IMR-90 (cell line): ENCODE results near the gene LRRC7. TPM values are rescaled to one million over a fixed set of nuclear protein-coding genes. Genes with fewer than 3 reads are reported as not detected.

Source experiments
- ATAC-seq: fragments of 200-7000 bp; cut with Tn5 transposase; 2 replicates; pipeline ENCODE4 v1.9.1; 2020; ENCODE audit warnings: low read depth, mild to moderate bottlenecking, moderate library complexity
- BruUV-seq: library from RNA; stranded (reverse); fragments of 400-500 nt; replicated peaks from 2 replicates; lab custom pipeline; 2021; lab: Mats Ljungman, UMichigan
- CTCF ChIA-PET: fragments of 300-600 bp; formaldehyde crosslinking; extraction: SDS; loops from one replicate; lab custom pipeline; 2021; ENCODE audit warnings: antibody characterized with exemption; lab: Yijun Ruan, JAX
- POLR2A ChIA-PET: fragments of 300-600 bp; sonication (Branson Sonifier 250); formaldehyde crosslinking; loops from one replicate; lab custom pipeline; 2022; ENCODE audit warnings: antibody characterized with exemption; ENCODE audit not compliant: unreplicated experiment; lab: Charles Lee
- DNase-seq: peaks from one replicate; pipeline ENCODE4 v3.0.0; 2013
- H2AFZ ChIP-seq: replicated peaks from 2 replicates; pipeline ENCODE3; 2013; ENCODE audit warnings: low read length, mild to moderate bottlenecking; ENCODE audit not compliant: poor library complexity
- H2AK5ac ChIP-seq: 2 replicates; pipeline ENCODE4 v1.6.1; 2013; ENCODE audit warnings: low read depth, low read length, inconsistent platforms
- H2AK9ac ChIP-seq: replicated peaks from 2 replicates; pipeline ENCODE3; 2013; ENCODE audit warnings: mild to moderate bottlenecking, low read depth, low read length, moderate library complexity; ENCODE audit not compliant: poor library complexity
- H2BK120ac ChIP-seq: 2 replicates; pipeline ENCODE4 v1.6.1; 2013; ENCODE audit warnings: low read depth, low read length, inconsistent platforms
- H2BK15ac ChIP-seq: 3 replicates; pipeline ENCODE4 v1.6.1; 2013; ENCODE audit warnings: low read depth, low read length, inconsistent platforms
- H2BK20ac ChIP-seq: 2 replicates; pipeline ENCODE4 v1.6.1; 2013; ENCODE audit warnings: low read depth, mild to moderate bottlenecking, inconsistent platforms, low read length, moderate library complexity
- H2BK5ac ChIP-seq: 2 replicates; pipeline ENCODE4 v1.6.1; 2013; ENCODE audit warnings: mild to moderate bottlenecking, low read depth, low read length, inconsistent platforms; ENCODE audit not compliant: poor library complexity, severe bottlenecking
- H3K14ac ChIP-seq: replicated peaks from 2 replicates; pipeline ENCODE4 v1.6.1; 2013; ENCODE audit warnings: low read depth, low read length, inconsistent platforms
- H3K18ac ChIP-seq: 2 replicates; pipeline ENCODE4 v1.6.1; 2013; ENCODE audit warnings: low read depth, low read length, control low read depth
- H3K23ac ChIP-seq: 2 replicates; pipeline ENCODE4 v1.6.1; 2013; ENCODE audit warnings: low read depth, low read length, inconsistent platforms
- H3K27ac ChIP-seq: 2 replicates; pipeline ENCODE4 v1.5.1; 2013; ENCODE audit warnings: mild to moderate bottlenecking, control low read depth, low read length; ENCODE audit not compliant: insufficient read depth
- H3K27me3 ChIP-seq: 2 replicates; pipeline ENCODE4 v1.6.1; 2013; ENCODE audit warnings: low read length; ENCODE audit not compliant: control insufficient read depth, insufficient read depth
- H3K36me3 ChIP-seq: 2 replicates; pipeline ENCODE4 v1.6.1; 2013; ENCODE audit warnings: low read length, mixed read lengths; ENCODE audit not compliant: control insufficient read depth, insufficient read depth
- H3K4ac ChIP-seq: 2 replicates; pipeline ENCODE4 v1.6.1; 2013; ENCODE audit warnings: low read depth, low read length, inconsistent platforms
- H3K4me1 ChIP-seq: 2 replicates; pipeline ENCODE4 v1.6.1; 2013; ENCODE audit warnings: low read length, mixed read lengths; ENCODE audit not compliant: control insufficient read depth, insufficient read depth
- H3K4me2 ChIP-seq: 2 replicates; pipeline ENCODE4 v1.6.1; 2013; ENCODE audit warnings: low read depth, mild to moderate bottlenecking, control low read depth, low read length, moderate library complexity
- H3K4me3 ChIP-seq: 2 replicates; pipeline ENCODE4 v1.5.1; 2013; ENCODE audit warnings: low read depth, mild to moderate bottlenecking, control low read depth, low read length, moderate library complexity; ENCODE audit not compliant: insufficient read depth
- H3K56ac ChIP-seq: 2 replicates; pipeline ENCODE4 v1.6.1; 2013; ENCODE audit warnings: low read length, inconsistent platforms; ENCODE audit not compliant: insufficient read depth; ENCODE audit errors: extremely low read depth
- H3K79me1 ChIP-seq, 2 experiments: 2 replicates each; pipeline ENCODE4 v1.6.1; 2013; ENCODE audit warnings: low read length in 2 of 2, inconsistent platforms in 1 of 2, low read depth in 1 of 2
- H3K9ac ChIP-seq: 2 replicates; pipeline ENCODE4 v1.6.1; 2013; ENCODE audit warnings: low read depth, low read length, control low read depth
- H3K9me1 ChIP-seq: 2 replicates; pipeline ENCODE4 v1.6.1; 2013; ENCODE audit warnings: low read length, inconsistent platforms; ENCODE audit not compliant: insufficient read depth
- H3K9me3 ChIP-seq: 2 replicates; pipeline ENCODE4 v1.6.1; 2013; ENCODE audit warnings: low read length; ENCODE audit not compliant: control insufficient read depth, insufficient read depth
- H4K20me1 ChIP-seq: 2 replicates; pipeline ENCODE4 v1.6.1; 2013; ENCODE audit warnings: low read length, inconsistent platforms; ENCODE audit not compliant: insufficient read depth
- H4K5ac ChIP-seq: 2 replicates; pipeline ENCODE4 v1.6.1; 2013; ENCODE audit warnings: mild to moderate bottlenecking, low read depth, low read length, control low read depth
- H4K8ac ChIP-seq, 2 experiments: 2 replicates each; pipeline ENCODE4 v1.6.1; 2013; ENCODE audit warnings: low read depth in 2 of 2, low read length in 2 of 2, control low read depth in 1 of 2, inconsistent platforms in 1 of 2
- H4K91ac ChIP-seq: 2 replicates; pipeline ENCODE4 v1.6.1; 2013; ENCODE audit warnings: low read depth, low read length, inconsistent platforms; ENCODE audit not compliant: insufficient read depth
- BHLHE40 ChIP-seq: fragments of 150-350 bp; IDR thresholded peaks from 2 replicates; pipeline ENCODE4 v1.6.1; 2016; ENCODE audit warnings: mild to moderate bottlenecking, low read depth, low read length
- CEBPB ChIP-seq: IDR thresholded peaks from 2 replicates; pipeline ENCODE4 v1.6.1; 2012; ENCODE audit warnings: low read depth, low read length, improper control_type of control experiment
- CHD1 ChIP-seq: IDR thresholded peaks from 2 replicates; pipeline ENCODE4 v1.6.1; 2012; ENCODE audit warnings: low read depth, low read length, improper control_type of control experiment
- FOS ChIP-seq: fragments of 150-350 bp; IDR thresholded peaks from 2 replicates; pipeline ENCODE4 v1.6.1; 2016; ENCODE audit warnings: low read depth, low read length
- MAFK ChIP-seq: IDR thresholded peaks from 2 replicates; pipeline ENCODE4 v1.6.1; 2012; ENCODE audit warnings: low read depth, low read length, improper control_type of control experiment
- MAZ ChIP-seq: IDR thresholded peaks from 2 replicates; pipeline ENCODE4 v1.6.1; 2012; ENCODE audit warnings: low read depth, mild to moderate bottlenecking, low read length, improper control_type of control experiment, moderate library complexity, borderline replicate concordance
- MXI1 ChIP-seq: IDR thresholded peaks from 2 replicates; pipeline ENCODE4 v1.6.1; 2012; ENCODE audit warnings: low read depth, mild to moderate bottlenecking, low read length, moderate library complexity, borderline replicate concordance
- NFE2L2 ChIP-seq: fragments of 150-350 bp; IDR thresholded peaks from 2 replicates; pipeline ENCODE4 v1.6.1; 2016; ENCODE audit warnings: low read depth, mild to moderate bottlenecking, low read length
- POLR2A ChIP-seq: IDR thresholded peaks from 2 replicates; pipeline ENCODE4 v1.6.1; 2012; ENCODE audit warnings: mild to moderate bottlenecking, low read depth, low read length
- RAD21 ChIP-seq: IDR thresholded peaks from 2 replicates; pipeline ENCODE4 v1.6.1; 2012; ENCODE audit warnings: low read length, improper control_type of control experiment
- RCOR1 ChIP-seq: IDR thresholded peaks from 2 replicates; pipeline ENCODE4 v1.6.1; 2012; ENCODE audit warnings: mild to moderate bottlenecking, low read length, improper control_type of control experiment; ENCODE audit not compliant: insufficient replicate concordance
- RFX5 ChIP-seq: IDR thresholded peaks from 2 replicates; pipeline ENCODE4 v1.8.0; 2012; ENCODE audit warnings: low read depth, mild to moderate bottlenecking, low read length, moderate library complexity
- SMC3 ChIP-seq: fragments of 150-350 bp; IDR thresholded peaks from 2 replicates; pipeline ENCODE4 v1.6.1; 2016; ENCODE audit warnings: low read depth, mild to moderate bottlenecking, antibody characterized with exemption, low read length, moderate library complexity
- WGBS, 2 experiments: methylation state at CpG; one replicate each; pipeline versions ENCODE4 v1.1.5 to v1.1.7; 2013; ENCODE audit warnings: missing lambda C conversion rate in 2 of 2; ENCODE audit not compliant: insufficient read length in 1 of 2; ENCODE audit errors: extremely low coverage in 2 of 2; 5-methylcytosine and 5-hydroxymethylcytosine counted together
- dilution Hi-C: fragments of 300-500 bp; cut with HindIII; formaldehyde crosslinking; loops from one replicate; pipeline ENCODE4 v1.14.3; 2018; ENCODE audit warnings: low sequenced_read_pairs; ENCODE audit not compliant: unreplicated experiment
- in situ Hi-C: fragments of 300-500 bp; cut with MboI; formaldehyde crosslinking; loops from 3 replicates; pipeline ENCODE4 v1.14.3; 2019; ENCODE audit warnings: low sequenced_read_pairs, inconsistent platforms, mixed read lengths
- intact Hi-C: fragments of 100-400 bp; cut with micrococcal nuclease; formaldehyde crosslinking; loops from 2 replicates; pipeline ENCODE4 v1.10.0; 2022
- polyA plus RNA-seq, 3 experiments: library from polyadenylated mRNA; depleted of rRNA; stranded (reverse); fragments of >200 nt; gene quantifications; 2 replicates each; pipeline ENCODE4 v1.2.3, GENCODE V29; 2012; ENCODE audit warnings: low replicate concordance in 1 of 3
- total RNA-seq: library from RNA; depleted of rRNA; stranded (reverse); fragments of >200 nt; gene quantifications from 2 replicates; pipeline ENCODE4 v1.2.3, GENCODE V29; 2012
- TF ChIP-seq, protein P1 (sequence below): fragments of 150-350 bp; IDR thresholded peaks from 2 replicates; pipeline ENCODE4 v1.6.1; 2016; ENCODE audit warnings: low read depth, mild to moderate bottlenecking, low read length, moderate library complexity, borderline replicate concordance
- TF ChIP-seq, protein P2 (sequence below): fragments of 150-350 bp; IDR thresholded peaks from 2 replicates; pipeline ENCODE4 v1.6.1; 2017; ENCODE audit warnings: mild to moderate bottlenecking, antibody characterized with exemption, low read length, low read depth
- TF ChIP-seq, protein P3 (sequence below): conservative IDR thresholded peaks from 2 replicates; pipeline ENCODE4 v1.5.1; 2012; ENCODE audit warnings: mild to moderate bottlenecking, low read depth, low read length, improper control_type of control experiment

LRRC7 gene
- total and polyA plus RNA-seq, 2 of the 4 experiments (the other 2 are of a cell fraction) = under 0.01 to 0.02 TPM

DNA sequence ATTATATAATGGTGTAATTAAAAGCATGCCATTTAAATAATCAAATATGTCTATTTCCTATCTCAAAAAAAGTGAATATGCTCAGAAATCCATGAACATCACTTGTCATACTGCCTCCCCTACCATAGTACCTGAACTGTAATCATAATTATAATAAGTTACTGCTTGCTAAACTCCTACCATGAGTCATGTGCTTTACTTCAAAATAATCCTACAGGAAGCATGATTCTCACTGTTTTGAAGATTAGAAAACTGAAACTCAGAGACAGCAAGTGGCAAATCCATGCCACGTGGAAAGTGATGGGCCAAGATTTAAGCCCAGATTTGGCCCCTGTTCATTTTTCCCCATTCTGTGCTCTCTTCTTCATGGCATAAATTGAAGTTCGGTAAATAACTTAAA lies 5.2 kb downstream of the LRRC7 start:
- Histone ChIP-seq H4K20me1 (no peaks in the 10 kb centered on the region), H4K8ac (no peak overlapping the region), H3K4me2 (no peak overlapping the region), H3K4me3 (no peak overlapping the region), H3K4me1 (peaks cover 3% of the 10 kb centered on the region; the same call in 1 of the 2 replicates), H2BK5ac (no peak overlapping the region), H3K56ac (no peak overlapping the region), H2BK15ac (no peak overlapping the region), H2AFZ (no peak overlapping the region), H4K5ac (no peak overlapping the region), H3K36me3 (no peaks in the 10 kb centered on the region), H3K9me1 (no peaks in the 10 kb centered on the region), H2BK20ac (no peak overlapping the region), H3K27me3 (peaks cover 24% of the 10 kb centered on the region), H4K91ac (no peak overlapping the region), H3K18ac (no peak overlapping the region), H3K4ac (no peak overlapping the region), H3K23ac (no peak overlapping the region), H3K9ac (no peak overlapping the region), H2AK5ac (no peak overlapping the region), H3K14ac (no peak overlapping the region), H2BK120ac (no peak overlapping the region), H3K79me1 (no peaks in the 10 kb centered on the region), H3K9me3 (no peaks in the 10 kb centered on the region), H3K27ac (no peak overlapping the region), H2AK9ac (no peak overlapping the region)
- ATAC-seq (no peak), DNase-seq (no peak)
- in situ Hi-C loops = no loop called here
- no TSS peak for BruUV-seq
- ChIA-PET POLR2A (no interaction called here), CTCF (no interaction called here)
- intact Hi-C loops = no loop called here
- TF ChIP-seq RAD21 (no peak), CEBPB (no peak), MXI1 (no peak), MAFK (no peak), NFE2L2 (no peak), MAZ (no peak), RCOR1 (no peak), CHD1 (no peak), BHLHE40 (no peak), FOS (no peak), SMC3 (no peak), RFX5 (no peak), POLR2A (no peak)
- TF ChIP-seq, protein P1, sequence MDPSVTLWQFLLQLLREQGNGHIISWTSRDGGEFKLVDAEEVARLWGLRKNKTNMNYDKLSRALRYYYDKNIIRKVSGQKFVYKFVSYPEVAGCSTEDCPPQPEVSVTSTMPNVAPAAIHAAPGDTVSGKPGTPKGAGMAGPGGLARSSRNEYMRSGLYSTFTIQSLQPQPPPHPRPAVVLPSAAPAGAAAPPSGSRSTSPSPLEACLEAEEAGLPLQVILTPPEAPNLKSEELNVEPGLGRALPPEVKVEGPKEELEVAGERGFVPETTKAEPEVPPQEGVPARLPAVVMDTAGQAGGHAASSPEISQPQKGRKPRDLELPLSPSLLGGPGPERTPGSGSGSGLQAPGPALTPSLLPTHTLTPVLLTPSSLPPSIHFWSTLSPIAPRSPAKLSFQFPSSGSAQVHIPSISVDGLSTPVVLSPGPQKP = no peak
- TF ChIP-seq, protein P2, sequence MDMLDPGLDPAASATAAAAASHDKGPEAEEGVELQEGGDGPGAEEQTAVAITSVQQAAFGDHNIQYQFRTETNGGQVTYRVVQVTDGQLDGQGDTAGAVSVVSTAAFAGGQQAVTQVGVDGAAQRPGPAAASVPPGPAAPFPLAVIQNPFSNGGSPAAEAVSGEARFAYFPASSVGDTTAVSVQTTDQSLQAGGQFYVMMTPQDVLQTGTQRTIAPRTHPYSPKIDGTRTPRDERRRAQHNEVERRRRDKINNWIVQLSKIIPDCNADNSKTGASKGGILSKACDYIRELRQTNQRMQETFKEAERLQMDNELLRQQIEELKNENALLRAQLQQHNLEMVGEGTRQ = no peak
- TF ChIP-seq, protein P3, sequence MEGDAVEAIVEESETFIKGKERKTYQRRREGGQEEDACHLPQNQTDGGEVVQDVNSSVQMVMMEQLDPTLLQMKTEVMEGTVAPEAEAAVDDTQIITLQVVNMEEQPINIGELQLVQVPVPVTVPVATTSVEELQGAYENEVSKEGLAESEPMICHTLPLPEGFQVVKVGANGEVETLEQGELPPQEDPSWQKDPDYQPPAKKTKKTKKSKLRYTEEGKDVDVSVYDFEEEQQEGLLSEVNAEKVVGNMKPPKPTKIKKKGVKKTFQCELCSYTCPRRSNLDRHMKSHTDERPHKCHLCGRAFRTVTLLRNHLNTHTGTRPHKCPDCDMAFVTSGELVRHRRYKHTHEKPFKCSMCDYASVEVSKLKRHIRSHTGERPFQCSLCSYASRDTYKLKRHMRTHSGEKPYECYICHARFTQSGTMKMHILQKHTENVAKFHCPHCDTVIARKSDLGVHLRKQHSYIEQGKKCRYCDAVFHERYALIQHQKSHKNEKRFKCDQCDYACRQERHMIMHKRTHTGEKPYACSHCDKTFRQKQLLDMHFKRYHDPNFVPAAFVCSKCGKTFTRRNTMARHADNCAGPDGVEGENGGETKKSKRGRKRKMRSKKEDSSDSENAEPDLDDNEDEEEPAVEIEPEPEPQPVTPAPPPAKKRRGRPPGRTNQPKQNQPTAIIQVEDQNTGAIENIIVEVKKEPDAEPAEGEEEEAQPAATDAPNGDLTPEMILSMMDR = no peak
- WGBS, 2 experiments = no CpG with 5 or more reads among the region's 2 CpGs
- dilution Hi-C loops = no loop called here
